ENCODE results near the gene OTOA.
A peak's percentile ranks its signal among the peaks of the same experiment; 100 is the strongest.
"Not testable (repeated sequence)": the region's sequence is repeated elsewhere in the genome, so short reads cannot be mapped to it uniquely, and the experiment has no call there.

The OTOA gene

DNA sequence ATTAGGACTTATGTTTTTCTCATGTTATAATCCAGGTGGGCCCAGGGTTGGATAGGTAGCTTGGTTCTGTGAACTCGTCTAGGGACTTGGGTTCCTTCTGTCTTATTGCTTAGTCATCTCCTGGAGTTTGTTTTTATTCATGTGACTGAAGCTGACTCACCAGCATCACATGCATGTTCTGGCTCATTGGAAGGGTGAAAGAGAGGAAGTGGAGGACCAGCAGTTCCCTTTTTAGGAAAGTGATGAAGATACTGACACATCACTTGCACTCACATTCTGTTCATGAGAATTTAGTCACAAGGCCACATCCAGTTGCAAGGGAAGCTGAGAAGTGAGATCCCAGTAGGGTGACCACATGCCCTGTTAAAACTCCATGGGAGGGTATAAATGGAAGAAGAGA lies 126.7 kb downstream of the OTOA start:
- CTCF ChIA-PET; H3K27ac ChIP-seq (ENCODE audit: extremely low read depth, low read depth, low read length); H3K36me3 ChIP-seq (ENCODE audit: control insufficient read depth in 2 of 2, insufficient read depth in 1 of 2, low read length in 2 of 2); H3K4me3 ChIP-seq (ENCODE audit: low read depth, low read length); H3K9me3 ChIP-seq (ENCODE audit: control insufficient read depth, insufficient read depth, low read depth, low read length); H3K4me1 ChIP-seq (ENCODE audit: control insufficient read depth, insufficient read depth, low read length); POLR2A ChIA-PET: not testable (repeated sequence)

DNA sequence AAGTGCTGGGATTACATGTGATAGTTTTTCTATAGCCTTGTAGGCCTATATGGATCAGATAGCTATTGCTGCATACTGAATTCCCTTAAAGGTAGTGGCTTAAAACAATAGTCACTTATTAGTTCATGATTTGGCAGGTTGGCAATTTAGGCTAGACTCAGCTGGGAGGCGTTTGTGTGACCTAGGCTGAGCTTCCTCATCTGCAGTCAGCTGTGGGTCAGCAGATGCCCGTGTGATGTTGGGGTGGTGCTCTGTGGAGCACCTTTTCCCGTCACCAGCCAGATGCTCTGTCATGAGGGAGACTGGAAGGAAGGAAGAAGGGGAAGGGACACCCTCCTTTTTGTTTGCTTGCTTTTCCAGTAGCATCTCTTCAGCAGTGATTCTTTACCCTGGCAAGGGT lies 129.5 kb downstream of the OTOA start:
- H3K4me3 ChIP-seq (ENCODE audit: low read depth, low read length); H3K4me1 ChIP-seq (ENCODE audit: control insufficient read depth, insufficient read depth, low read length); POLR2A ChIA-PET; H3K27ac ChIP-seq (ENCODE audit: extremely low read depth, low read depth, low read length); H3K9me3 ChIP-seq (ENCODE audit: control insufficient read depth, insufficient read depth, low read depth, low read length); H3K36me3 ChIP-seq (ENCODE audit: control insufficient read depth in 2 of 2, insufficient read depth in 1 of 2, low read length in 2 of 2); CTCF ChIA-PET: not testable (repeated sequence)

DNA sequence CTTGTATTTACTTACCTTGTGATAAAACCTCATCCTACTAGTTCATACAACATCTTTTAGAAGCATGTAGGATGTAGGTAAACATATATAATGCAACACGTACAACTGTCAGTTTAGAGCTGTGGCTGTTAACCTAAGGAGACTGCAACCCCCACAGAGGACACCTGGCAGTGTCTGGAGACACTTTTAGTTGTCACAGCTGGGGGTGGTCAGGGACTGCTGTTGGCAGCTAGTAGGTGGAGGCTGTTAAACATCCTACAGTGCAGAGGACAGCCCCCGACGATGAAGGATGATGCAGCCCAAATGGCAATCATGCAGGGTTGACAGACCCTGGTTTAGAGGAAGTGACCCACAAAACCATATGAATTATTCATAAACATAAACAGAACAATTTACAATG lies 134.8 kb downstream of the OTOA start:
- POLR2A ChIA-PET; H3K4me3 ChIP-seq (ENCODE audit: low read depth, low read length); H3K9me3 ChIP-seq (ENCODE audit: control insufficient read depth, insufficient read depth, low read depth, low read length); H3K27ac ChIP-seq (ENCODE audit: extremely low read depth, low read depth, low read length); H3K4me1 ChIP-seq (ENCODE audit: control insufficient read depth, insufficient read depth, low read length); CTCF ChIA-PET; H3K36me3 ChIP-seq (ENCODE audit: control insufficient read depth in 2 of 2, insufficient read depth in 1 of 2, low read length in 2 of 2): not testable (repeated sequence)

DNA sequence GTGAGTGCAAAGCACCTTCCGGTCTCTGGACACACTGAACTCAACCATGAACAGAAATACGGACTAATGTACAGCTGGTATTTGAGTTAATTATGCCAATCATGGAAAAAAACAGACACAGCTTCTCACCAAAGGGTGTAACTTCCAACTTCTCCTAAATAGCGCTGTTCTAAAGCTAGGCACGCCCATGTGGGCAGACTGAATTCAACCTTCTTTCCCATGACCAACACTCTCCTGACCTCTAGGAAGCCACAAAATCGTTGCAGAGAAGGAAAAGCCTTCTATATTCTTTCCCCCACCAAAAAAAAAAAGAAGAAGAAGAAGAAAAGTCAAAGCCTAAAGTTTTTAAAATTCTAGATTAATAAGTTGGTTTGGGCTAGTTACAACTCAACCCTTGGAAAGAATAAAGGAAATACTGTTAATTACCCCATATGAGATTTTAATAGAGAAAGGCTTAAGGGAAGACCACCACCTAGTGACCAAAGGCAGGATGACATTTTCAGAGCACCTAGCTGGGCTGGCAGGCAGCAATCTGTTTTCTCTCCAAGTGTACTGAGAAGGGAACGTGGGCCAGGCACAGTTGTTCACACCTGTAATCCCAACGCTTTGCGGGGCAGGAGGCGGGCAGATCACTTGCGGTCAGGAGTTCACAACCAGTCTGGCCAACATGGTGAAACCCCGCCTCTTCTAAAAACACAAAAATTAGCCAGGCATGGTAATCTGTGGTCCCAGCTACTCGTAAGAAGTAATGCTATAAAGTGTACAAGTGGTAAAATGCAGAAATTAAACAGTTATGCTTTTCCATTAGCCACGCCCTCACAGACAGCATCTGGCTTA lies 138.0 kb downstream of the OTOA start:
- H3K4me1 ChIP-seq (ENCODE audit: control insufficient read depth, insufficient read depth, low read length); H3K4me3 ChIP-seq (ENCODE audit: low read depth, low read length); H3K36me3 ChIP-seq (ENCODE audit: control insufficient read depth in 2 of 2, insufficient read depth in 1 of 2, low read length in 2 of 2); H3K27ac ChIP-seq (ENCODE audit: extremely low read depth, low read depth, low read length); H3K9me3 ChIP-seq (ENCODE audit: control insufficient read depth, insufficient read depth, low read depth, low read length): not testable (repeated sequence)
- CTCF ChIA-PET = interaction anchor here (0.6 to 1.2 kb wide), 5 partner anchors 18 to 145 kb away, joined by 3 to 6 read pairs (median 4); no protein-coding TSS in a partner anchor
- POLR2A ChIA-PET = interaction anchor here (0.6 kb wide), 2 partner anchors 208 to 212 kb away, joined by 4 read pairs; no protein-coding TSS in a partner anchor
- TF ChIP-seq ZNF654 (tag by site-specific recombination; IDR thresholded peaks at IDR 0.05; ENCODE audit: low read depth) (peak; percentile 79), ZBTB17 (tag by site-specific recombination; IDR thresholded peaks at IDR 0.05) (peak; percentile 19; the same call in 1 of the 2 replicates)
- TF ChIP-seq, protein P1, sequence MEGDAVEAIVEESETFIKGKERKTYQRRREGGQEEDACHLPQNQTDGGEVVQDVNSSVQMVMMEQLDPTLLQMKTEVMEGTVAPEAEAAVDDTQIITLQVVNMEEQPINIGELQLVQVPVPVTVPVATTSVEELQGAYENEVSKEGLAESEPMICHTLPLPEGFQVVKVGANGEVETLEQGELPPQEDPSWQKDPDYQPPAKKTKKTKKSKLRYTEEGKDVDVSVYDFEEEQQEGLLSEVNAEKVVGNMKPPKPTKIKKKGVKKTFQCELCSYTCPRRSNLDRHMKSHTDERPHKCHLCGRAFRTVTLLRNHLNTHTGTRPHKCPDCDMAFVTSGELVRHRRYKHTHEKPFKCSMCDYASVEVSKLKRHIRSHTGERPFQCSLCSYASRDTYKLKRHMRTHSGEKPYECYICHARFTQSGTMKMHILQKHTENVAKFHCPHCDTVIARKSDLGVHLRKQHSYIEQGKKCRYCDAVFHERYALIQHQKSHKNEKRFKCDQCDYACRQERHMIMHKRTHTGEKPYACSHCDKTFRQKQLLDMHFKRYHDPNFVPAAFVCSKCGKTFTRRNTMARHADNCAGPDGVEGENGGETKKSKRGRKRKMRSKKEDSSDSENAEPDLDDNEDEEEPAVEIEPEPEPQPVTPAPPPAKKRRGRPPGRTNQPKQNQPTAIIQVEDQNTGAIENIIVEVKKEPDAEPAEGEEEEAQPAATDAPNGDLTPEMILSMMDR (tag by site-specific recombination; IDR thresholded peaks at IDR 0.05) = peak; percentile 22; the same call in 1 of the 2 replicates

DNA sequence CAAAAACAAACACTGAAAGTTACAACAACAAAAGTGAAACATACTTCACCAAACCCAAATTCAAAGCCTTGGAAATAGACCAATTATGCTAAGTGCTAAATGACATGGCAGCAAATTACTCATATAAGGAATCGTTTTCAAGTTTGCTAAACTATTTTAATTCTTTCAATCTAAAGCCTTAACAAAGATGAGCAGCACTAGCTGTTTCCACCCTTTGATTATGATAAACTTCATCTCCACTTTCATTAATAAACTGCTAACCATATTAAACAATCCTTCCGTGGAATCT lies 138.6 kb downstream of the OTOA start:
- ChIA-PET CTCF (interaction anchor here (0.6 to 1.2 kb wide), 5 partner anchors 18 to 145 kb away, joined by 3 to 6 read pairs (median 4); no protein-coding TSS in a partner anchor), POLR2A (interaction anchor here (0.6 kb wide), 2 partner anchors 209 to 212 kb away, joined by 4 read pairs; no protein-coding TSS in a partner anchor)
- not testable (repeated sequence) for H3K4me3 ChIP-seq (ENCODE audit: low read depth, low read length); H3K4me1 ChIP-seq (ENCODE audit: control insufficient read depth, insufficient read depth, low read length); H3K9me3 ChIP-seq (ENCODE audit: control insufficient read depth, insufficient read depth, low read depth, low read length); H3K27ac ChIP-seq (ENCODE audit: extremely low read depth, low read depth, low read length); H3K36me3 ChIP-seq (ENCODE audit: control insufficient read depth in 2 of 2, insufficient read depth in 1 of 2, low read length in 2 of 2)
